Upper lobe of right lung (tissue), 1 donor: ENCODE results near the gene PARP3. TPM values are rescaled to one million over a fixed set of nuclear protein-coding genes. Genes with fewer than 3 reads are reported as not detected.
"Not testable (repeated sequence)": the region's sequence is repeated elsewhere in the genome, so short reads cannot be mapped to it uniquely, and the experiment has no call there.

Experiments
- ATAC-seq: fragments of 200-7000 bp; cut with Tn5 transposase; one replicate; pipeline ENCODE4 v1.9.1; 2020; ENCODE audit warnings: mild to moderate bottlenecking, moderate library complexity
- DNase-seq: peaks from one replicate; pipeline ENCODE4 v3.0.0-alpha.2; 2020
- H3K27ac ChIP-seq: fragments of 200-600 bp; one replicate; pipeline ENCODE4 v1.8.0; 2022
- H3K27me3 ChIP-seq: fragments of 200-600 bp; one replicate; pipeline ENCODE4 v1.8.0; 2022; ENCODE audit warnings: mild to moderate bottlenecking
- H3K36me3 ChIP-seq: fragments of 200-600 bp; one replicate; pipeline ENCODE4 v1.8.0; 2022
- H3K4me1 ChIP-seq: fragments of 200-600 bp; one replicate; pipeline ENCODE4 v1.8.0; 2022
- H3K4me3 ChIP-seq: fragments of 200-600 bp; one replicate; pipeline ENCODE4 v1.8.0; 2022; ENCODE audit warnings: mild to moderate bottlenecking
- H3K9me3 ChIP-seq: fragments of 200-600 bp; one replicate; pipeline ENCODE4 v1.8.0; 2022
- CTCF ChIP-seq: fragments of 200-600 bp; IDR thresholded peaks from one replicate; pipeline ENCODE4 v1.8.0; 2022; ENCODE audit warnings: antibody characterized with exemption
- intact Hi-C: fragments of 100-400 bp; cut with DNase I; formaldehyde crosslinking; loops from one replicate; pipeline ENCODE4 v1.11.0; 2022
- long read RNA-seq: library from polyadenylated mRNA; unstranded; transcript quantifications from one replicate; pipeline ENCODE4 v2.0.0, GENCODE V29; 2021
- total RNA-seq: library from RNA; stranded (reverse); fragmentation: NEBNext Ultra II Directional; extraction: Animal tissue kit (Norgen Biotek cat#: 25700); gene quantifications from one replicate; pipeline ENCODE4 v1.2.1, GENCODE V29; 2021
- donor health status: DM: no; HTN: yes; CAD: no; lungs with severe emphysema.

PARP3 gene
- 20.9 TPM for total RNA-seq
- long read RNA-seq, transcript PARP3-201 (11 exons, 2,336 nt) = major isoform, 12 of 40 reads
- long read RNA-seq, partial matches to known transcripts = 10 of 40 reads
- long read RNA-seq, other reads (novel, unspliced or antisense) = 14 of 40 reads

DNA sequence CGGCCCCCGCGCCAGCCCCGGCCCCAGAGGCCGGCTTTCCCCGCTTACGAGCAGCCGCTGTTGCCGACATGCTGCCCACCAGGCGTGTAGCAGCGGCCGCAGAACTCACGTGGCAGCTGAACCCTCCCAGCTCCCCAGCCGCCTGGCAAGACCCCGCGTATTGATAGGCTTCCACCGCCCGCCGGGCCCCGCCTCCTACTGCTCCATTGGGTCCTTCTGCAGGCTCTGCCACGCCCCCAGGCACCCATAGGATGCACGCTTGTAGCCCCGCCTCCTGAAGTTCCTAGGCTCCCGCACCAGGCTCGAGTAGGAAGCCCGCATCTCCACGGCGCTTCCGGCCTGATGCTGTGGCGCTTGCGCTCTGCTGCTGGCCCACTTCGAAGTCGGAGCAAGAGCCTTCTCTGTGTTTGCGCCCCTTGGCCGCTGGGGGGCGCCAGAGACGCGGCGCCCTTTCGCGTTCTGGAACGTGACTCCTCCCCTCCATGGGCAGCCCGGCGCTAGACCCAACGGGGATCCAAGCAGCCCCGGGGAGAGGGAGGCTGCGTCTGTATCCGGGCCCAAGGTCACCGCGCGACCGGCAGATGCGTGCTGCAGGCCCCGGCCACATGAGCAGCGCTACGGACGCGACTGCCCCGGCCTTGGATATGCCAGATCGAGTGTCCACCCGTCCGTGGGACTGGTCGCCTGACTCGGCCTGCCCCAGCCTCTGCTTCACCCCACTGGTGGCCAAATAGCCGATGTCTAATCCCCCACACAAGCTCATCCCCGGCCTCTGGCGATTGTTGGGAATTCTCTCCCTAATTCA lies at the start of gene PARP3, which contains the start of gene RRP9:
PARP3 (plus strand) TSS at position 566 of the 805 bp plus-strand sequence. CDS start 993 bp downstream, outside the sequence.
RRP9 (minus strand) TSS at position 107 of the 805 bp plus-strand sequence; CDS start at position 70, 37 bp downstream.
- Histone ChIP-seq H3K27ac (peak within 1 kb of the TSS; percentile 97), H3K36me3 (peaks cover 20% of the 10 kb centered on the region), H3K4me1 (peaks cover 29% of the 10 kb centered on the region), H3K9me3 (no peaks in the 10 kb centered on the region), H3K27me3 (no peaks in the 10 kb centered on the region), H3K4me3 (peak within 1 kb of the TSS; percentile 67)
- TF ChIP-seq CTCF = peak; percentile 99
- DNase-seq = peak; percentile 100
- intact Hi-C loops = no loop called here
- ATAC-seq = peak; percentile 94

GRCh38 chr3:51894391-51894790 lies 47.8 kb upstream of the PARP3 start:
- Histone ChIP-seq H3K9me3 (no peaks in the 10 kb centered on the region), H3K4me3 (no peak overlapping the region), H3K27me3 (peaks cover 11% of the 10 kb centered on the region), H3K36me3 (no peaks in the 10 kb centered on the region), H3K27ac (no peak overlapping the region), H3K4me1 (no peaks in the 10 kb centered on the region)
- no peak for ATAC-seq
- TF ChIP-seq CTCF = no peak
- no peak for DNase-seq
- intact Hi-C loops = no loop called here

- no peaks in the 10 kb centered on the region for H3K9me3 ChIP-seq
- no peak overlapping the region for H3K4me3 ChIP-seq
- no peaks in the 10 kb centered on the region for H3K4me1 ChIP-seq
- ATAC-seq (no peak), DNase-seq (no peak)
- H3K36me3 ChIP-seq = no peaks in the 10 kb centered on the region
- no peak for TF ChIP-seq CTCF
- intact Hi-C loops = no loop called here
- no peak overlapping the region for H3K27ac ChIP-seq
- peaks cover 11% of the 10 kb centered on the region for H3K27me3 ChIP-seq
These were observed 47.2 kb upstream of the PARP3 start for GRCh38 chr3:51894939-51895338.

- Histone ChIP-seq H3K27me3 (peaks cover 3% of the 10 kb centered on the region), H3K9me3 (no peaks in the 10 kb centered on the region), H3K4me3 (no peak overlapping the region), H3K36me3 (no peaks in the 10 kb centered on the region), H3K27ac (no peak overlapping the region), H3K4me1 (no peaks in the 10 kb centered on the region)
- ATAC-seq (no peak), DNase-seq (no peak)
- TF ChIP-seq CTCF = no peak
- intact Hi-C loops = no loop called here
These were observed 45.4 kb upstream of the PARP3 start for GRCh38 chr3:51896607-51897305.

- Histone ChIP-seq H3K36me3 (no peaks in the 10 kb centered on the region), H3K9me3 (no peaks in the 10 kb centered on the region), H3K4me3 (no peak overlapping the region), H3K27ac (no peak overlapping the region), H3K4me1 (no peaks in the 10 kb centered on the region), H3K27me3 (peaks cover 3% of the 10 kb centered on the region)
- ATAC-seq (no peak), DNase-seq (no peak)
- no peak for TF ChIP-seq CTCF
- intact Hi-C loops = no loop called here
These were observed 44.8 kb upstream of the PARP3 start for GRCh38 chr3:51897391-51897790.

GRCh38 chr3:51900043-51900442 lies 42.1 kb upstream of the PARP3 start:
- H3K9me3 ChIP-seq, H3K27me3 ChIP-seq, H3K36me3 ChIP-seq, ATAC-seq, DNase-seq, H3K4me3 ChIP-seq, H3K27ac ChIP-seq, intact Hi-C loops, H3K4me1 ChIP-seq: not testable (repeated sequence)

DNA sequence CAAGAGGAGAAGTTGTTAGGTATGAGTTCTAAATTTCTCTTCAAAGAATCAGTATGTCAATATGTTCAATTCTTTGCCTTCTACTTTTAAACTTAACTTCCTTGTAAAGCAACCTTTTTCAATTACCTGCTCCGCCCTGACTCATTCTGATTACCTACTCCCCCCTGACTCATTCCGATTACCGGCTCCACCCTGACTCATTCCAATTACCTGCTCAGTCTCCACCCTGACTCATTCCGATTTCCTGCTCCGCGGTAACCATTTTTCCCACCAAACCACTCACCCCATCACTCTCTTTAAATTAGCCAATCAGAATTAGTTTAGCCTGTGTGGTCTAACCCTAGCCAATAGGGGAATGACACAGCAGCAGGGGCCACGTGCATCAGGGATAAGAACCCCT lies 39.8 kb upstream of the PARP3 start:
- H3K27ac ChIP-seq, H3K9me3 ChIP-seq, ATAC-seq, H3K4me3 ChIP-seq, H3K27me3 ChIP-seq, intact Hi-C loops, DNase-seq, H3K36me3 ChIP-seq, H3K4me1 ChIP-seq: not testable (repeated sequence)
